GM19025 (cell line): ENCODE measurements around the gene EDIL3.

Source experiments
- ATAC-seq: cut with Tn5 transposase; IDR thresholded peaks from one replicate; pipeline ENCODE4 v1.9.1; 2021; ENCODE audit warnings: mild to moderate bottlenecking, low read depth, moderate library complexity; ENCODE audit not compliant: unreplicated experiment

The EDIL3 gene

GRCh38 chr5:83924891-83925290 is 459.8 kb downstream of the EDIL3 start:
- no peak for ATAC-seq

- ATAC-seq = no peak
Observed at GRCh38 chr5:83924171-83924570, 460.5 kb downstream of the EDIL3 start.

- ATAC-seq = no peak
Observed at GRCh38 chr5:83922699-83923098, 462.0 kb downstream of the EDIL3 start.

GRCh38 chr5:83921666-83922193 is 462.9 kb downstream of the EDIL3 start:
- ATAC-seq = no peak

GRCh38 chr5:83919071-83920041 is 465.3 kb downstream of the EDIL3 start:
- ATAC-seq = no peak

GRCh38 chr5:83917261-83917908 is 467.3 kb downstream of the EDIL3 start:
- ATAC-seq = no peak

- ATAC-seq = no peak
Observed at GRCh38 chr5:83914662-83915418, 469.8 kb downstream of the EDIL3 start.

- ATAC-seq = no peak
Observed at GRCh38 chr5:83914199-83914598, 470.5 kb downstream of the EDIL3 start.

- no peak for ATAC-seq
Observed at GRCh38 chr5:83913593-83913992, 471.1 kb downstream of the EDIL3 start.

GRCh38 chr5:83911367-83911919 is 473.2 kb downstream of the EDIL3 start:
- ATAC-seq = no peak

- ATAC-seq = no peak
Observed at GRCh38 chr5:83900306-83900705, 484.4 kb downstream of the EDIL3 start.

GRCh38 chr5:83899326-83899970 is 485.2 kb downstream of the EDIL3 start:
- no peak for ATAC-seq

GRCh38 chr5:83895860-83896259 is 488.8 kb downstream of the EDIL3 start:
- ATAC-seq = no peak

GRCh38 chr5:83891261-83891660 is 493.4 kb downstream of the EDIL3 start:
- no peak for ATAC-seq
